HG02763 (cell line): Measurements from ENCODE around the gene TMPRSS7.

Source experiments
- ATAC-seq: cut with Tn5 transposase; IDR thresholded peaks from one replicate; pipeline ENCODE4 v1.9.1; 2021; ENCODE audit warnings: mild to moderate bottlenecking, moderate library complexity; ENCODE audit not compliant: unreplicated experiment

Gene TMPRSS7

DNA sequence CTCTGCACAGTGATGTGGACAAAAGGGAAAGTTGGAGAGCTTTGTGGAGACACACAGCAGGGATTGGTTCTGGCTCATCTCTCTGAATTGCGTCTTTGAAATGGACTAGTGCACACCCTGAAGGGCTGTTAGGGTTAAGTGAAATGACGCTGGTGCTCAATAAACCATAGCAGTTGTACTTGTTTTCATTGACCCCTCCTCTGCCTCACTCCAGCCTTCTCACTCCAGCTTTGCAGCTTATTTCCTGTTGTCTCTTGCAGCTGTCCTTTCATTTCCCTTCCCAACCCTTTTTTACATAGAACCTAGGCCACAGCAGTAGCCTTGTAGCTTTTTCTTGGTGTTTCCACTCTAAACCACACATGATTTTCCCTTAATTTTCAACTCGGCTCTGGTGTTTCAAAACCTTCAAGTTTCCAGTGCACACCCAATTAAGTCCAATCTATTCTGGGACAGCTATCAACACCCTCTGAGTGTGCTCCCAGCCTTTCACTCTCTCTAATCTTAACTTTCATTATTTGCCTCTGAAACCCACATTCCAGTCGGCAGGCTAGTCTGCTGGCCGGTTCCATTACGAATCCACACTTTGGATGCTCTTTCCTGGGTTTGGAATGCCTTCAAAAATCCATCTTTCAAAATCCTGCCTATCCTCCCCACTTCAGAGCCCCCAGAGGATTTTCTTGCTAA is 58.1 kb downstream of the TMPRSS7 start:
- ATAC-seq, result no peak

DNA sequence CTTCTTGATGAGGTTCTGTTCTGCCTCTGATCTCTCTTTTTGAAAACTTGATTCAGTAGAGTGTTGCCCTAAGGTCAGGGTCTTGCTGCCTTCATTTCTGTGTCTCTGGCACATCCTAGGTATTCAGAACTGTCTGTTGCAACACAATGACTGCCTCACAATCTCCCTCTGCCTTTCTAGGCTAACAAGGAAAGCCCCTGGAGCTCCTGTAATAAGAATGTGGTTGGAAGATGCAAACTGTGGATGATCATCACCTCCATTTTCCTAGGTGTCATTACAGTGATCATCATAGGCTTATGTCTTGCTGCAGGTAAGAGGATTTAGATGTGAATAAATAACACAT is 58.6 kb downstream of the TMPRSS7 start:
- no peak for ATAC-seq

DNA sequence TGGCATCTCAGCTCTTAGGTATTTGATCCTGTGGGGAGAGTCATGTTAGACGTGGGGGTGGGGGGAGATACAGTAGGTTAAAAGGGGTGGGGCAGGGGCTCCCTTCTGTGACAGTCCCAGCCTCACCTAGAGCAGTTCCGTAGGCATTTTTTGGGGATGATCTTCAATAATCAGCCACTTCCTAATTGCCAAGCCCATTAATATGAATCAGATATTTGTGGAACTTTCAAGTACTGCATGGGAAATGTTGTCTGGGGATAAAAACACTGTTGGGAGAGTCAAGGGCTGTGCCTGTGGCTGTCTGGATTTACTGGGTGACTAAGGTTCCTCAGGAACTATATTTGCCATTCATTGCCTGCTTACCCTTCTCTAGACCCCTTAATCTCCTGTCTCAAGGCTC is 61.2 kb downstream of the TMPRSS7 start:
- ATAC-seq, result no peak

DNA sequence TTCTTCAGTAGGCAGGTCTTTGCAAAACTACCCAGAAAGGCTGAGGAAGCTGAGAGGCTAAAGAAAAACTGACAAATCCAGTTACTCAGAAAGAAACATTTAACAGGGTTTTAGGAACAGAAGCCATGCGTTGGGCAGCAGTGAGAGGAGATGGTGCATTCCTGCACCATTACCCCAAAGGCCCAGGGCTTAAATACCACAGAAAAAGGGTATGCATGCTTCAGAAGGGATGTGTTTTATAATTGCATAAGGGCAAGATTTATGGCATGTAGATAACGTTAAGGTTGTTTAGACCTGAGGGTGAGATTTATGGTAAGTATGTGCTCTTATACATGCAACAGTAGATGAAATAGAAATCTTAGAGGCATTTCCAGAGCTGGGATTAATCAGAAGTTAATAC is 61.6 kb downstream of the TMPRSS7 start:
- no peak for ATAC-seq

DNA sequence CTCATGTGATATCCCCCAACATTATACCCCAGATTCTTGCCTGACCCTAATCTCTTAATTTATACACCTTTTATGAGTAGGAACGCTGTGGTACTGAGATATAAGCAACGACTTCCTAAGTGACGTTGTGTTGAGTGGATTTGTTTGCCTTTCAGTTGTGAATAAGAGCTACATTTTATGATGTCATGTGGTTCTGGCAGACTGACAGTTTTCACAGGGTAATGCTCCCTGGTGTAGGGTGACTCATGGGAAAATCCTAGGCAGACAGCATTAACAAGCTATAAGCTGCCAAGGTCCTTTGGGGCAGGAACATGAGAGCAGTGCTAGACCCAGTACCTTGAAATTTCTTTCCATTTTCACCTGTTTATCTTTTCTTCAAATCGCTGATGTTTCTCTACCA is 62.8 kb downstream of the TMPRSS7 start:
- ATAC-seq, result no peak

DNA sequence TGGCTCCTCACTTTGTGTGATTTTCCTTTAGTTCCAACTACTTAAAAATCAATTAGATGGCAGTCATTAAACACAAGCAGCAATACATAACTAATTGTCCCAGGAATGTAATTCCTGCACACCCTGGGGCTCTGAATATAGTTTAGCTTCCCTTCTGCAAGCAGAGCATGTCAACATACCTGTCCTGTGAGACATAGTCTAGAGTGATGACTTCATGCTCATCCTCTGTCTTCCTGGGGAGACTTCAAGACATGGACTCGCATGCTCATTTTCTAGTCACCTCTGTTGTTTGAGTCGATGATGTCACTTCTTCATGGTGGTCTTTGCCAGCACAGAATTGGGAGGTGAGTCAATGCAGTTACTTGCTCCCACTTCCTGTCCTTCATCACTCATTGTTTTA is 67.4 kb downstream of the TMPRSS7 start:
- ATAC-seq, result no peak

DNA sequence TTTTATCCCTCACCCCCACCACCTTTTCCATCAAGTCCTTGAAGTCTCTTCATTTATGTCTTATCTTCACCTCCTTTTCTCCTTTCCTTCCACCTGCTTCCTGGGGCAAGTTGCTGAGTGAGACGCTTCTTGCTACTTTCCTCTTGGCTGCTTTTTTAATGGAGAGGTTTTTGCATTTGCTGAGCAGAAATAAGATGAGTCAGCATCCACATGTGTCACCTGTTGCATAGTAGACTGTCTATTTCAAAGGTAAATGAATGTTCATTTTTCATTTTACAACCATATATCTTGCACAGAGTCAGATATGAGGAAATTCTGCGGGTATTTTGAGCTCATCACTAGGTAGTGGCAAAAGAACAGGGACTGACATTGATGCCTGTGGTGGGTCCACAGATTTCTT is 70.2 kb downstream of the TMPRSS7 start:
- ATAC-seq, result no peak

DNA sequence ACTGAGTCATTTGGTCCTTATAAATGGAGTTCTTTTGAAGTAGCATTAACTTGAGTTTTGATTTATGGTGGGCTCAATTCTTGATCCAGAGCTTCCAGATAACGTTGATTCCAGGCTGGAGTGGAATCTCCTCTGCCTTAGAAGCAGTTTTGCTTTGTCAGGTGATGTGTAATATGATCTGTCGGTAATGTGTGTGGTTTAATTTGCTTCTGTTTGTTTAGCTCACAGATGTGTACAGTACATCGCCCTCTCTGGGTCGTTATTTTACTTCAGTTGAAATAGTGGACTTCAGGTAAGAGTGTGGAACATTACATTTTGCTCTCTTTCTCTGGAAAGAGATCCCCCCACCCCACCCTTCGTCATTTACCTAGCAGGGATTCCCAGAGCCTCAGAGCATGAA is 74.8 kb downstream of the TMPRSS7 start:
- ATAC-seq, result no peak

DNA sequence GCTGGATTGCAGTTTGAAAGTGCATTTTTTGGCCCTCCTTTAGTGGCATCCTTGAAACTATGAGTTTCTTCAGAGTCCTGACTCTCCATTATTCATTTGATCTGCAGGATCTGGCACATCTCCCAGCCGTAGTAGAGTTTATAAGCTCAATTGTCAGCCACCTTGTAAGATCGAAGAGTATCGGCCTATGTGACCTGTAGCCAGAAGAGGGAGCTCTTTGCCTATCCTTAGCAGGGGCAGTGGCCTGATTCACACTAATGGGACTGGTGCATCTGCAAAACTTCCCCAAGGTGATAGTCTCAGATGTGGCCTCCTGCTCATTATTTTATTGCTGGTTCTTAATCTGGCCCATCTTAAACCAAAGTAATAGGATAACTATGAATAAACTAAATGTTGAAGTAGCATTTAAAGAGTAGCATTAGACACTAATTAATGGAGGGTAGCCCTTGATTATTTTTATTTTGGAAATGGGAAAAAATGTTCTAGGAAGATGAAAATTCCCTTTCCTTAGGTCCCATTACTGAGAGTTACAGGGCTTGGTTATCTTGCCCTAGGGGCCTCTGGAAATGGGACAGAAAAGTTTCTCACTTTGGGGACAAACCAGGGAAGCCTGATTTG is 77.4 kb downstream of the TMPRSS7 start:
- peak; percentile 50 for ATAC-seq

DNA sequence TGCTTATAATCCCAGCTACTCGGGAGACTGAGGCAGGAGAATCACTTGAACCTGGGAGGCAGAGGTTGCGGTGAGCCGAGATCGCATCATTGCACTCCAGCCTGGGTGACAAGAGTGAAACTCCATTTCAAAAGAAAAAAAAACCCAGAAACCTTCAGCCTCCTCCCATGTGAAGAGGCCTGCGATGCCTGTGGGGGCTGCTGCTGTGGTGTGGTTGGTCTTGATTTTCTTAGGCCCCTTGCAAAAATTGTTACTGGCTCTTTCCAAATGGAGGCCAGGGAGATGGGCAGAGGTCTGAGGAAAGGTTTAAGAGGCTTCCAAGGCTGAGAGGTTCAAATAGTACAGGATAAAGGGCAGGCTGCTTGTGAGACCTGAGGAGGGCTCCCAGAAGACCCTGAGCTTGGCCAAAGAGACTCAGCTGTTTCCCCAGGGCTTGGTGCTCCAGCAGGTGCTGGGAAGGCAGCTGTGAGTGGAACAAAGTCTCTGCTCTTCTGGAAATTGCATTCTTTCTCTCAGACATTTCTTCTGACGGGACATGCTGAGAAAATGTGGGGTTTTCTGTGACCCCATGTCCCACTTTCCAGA is 80.1 kb downstream of the TMPRSS7 start:
- ATAC-seq, result peak; percentile 20

DNA sequence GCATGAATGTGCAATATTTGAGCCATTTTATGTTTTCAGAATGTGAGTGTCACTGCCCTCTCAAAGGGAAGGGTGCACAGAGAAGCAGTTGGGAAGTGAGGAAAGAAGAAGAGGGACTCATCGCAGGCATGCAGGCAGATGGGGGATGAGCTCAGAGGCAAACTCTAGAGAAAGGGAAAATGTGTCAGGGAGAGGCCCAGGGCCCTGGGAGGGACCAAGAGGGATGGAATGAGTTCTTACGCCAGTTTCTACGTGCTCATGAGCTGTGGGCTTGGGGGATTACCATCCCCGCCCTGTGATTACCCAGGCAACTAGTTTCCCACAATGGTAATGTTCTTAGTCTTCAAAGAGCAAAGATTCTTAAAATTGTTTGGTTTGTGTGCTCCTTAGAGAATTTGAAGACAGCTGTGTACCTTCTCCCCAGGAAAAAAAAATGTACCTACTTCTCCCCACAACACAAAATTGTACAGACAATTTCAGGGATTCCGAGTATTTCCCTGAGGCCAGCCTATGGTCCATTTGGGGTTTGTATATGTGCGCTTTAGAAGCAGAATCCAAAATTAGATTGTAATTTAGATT is 80.7 kb downstream of the TMPRSS7 start:
- no peak for ATAC-seq

DNA sequence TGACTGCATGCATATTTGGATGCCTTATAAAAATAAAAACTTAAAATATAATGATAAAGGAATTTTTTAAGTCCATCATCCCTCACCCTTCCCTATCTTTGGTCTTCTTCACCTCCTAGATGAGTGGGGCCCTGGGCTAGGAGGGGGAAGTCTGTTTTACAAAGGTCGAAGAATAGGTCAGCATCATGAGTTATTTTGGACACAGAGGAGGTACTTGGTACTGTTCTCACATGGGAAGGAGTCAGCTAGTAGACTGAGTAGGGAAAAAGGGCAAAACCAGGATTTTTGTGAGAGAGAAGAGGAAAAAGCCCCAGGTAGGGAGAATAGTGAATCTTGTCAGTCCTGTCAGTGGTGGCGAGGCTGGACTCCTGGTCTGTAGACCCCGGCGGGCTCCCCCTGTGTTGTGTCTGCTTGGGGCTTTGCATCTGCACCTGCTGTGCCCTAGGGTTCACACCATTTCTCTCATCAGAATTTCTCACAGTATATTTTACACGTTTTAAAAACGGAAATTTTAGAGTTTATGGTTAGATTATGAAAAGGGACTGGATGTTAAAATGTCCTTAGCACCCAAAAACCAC is 81.4 kb downstream of the TMPRSS7 start:
- no peak for ATAC-seq

DNA sequence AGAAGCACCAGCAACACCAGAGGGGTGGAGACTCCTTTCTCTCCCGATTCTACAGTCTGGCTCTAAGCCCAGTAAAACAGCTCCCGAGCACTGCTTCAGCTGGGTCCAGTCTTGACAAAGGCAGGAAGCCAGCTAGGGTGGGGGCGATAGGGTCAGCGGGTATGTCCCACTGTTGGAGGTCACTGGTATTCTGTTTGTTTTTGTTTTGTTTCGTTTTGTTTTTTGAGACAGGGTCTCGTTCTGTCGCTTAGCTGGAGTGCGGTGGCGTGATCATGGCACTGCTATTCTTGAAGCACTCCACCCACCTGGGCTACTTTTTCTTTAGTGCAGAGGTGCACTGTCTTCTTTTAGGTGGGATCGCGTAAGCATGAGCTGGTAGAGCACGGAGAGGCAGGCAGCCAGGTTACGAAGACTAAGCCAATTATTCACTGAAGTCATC is 82.2 kb downstream of the TMPRSS7 start:
- ATAC-seq, result no peak

DNA sequence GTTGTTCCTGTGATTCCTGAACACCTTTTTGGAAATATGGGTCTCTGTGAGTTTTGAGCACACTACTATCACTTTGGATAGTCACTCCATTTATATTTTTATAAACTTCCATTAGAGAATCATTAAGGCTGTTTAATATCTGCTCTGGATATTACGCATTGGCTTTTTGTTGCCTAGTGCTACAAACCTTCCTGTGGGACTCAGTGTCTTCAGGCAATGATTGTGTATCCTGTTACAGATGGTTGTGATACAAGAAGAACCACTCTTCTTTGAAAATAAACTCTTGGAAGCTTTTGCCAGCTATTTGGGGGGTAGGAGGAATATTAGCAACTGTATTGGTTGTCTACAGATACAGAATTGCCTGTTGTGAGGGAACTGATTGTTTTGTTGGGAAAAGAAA is 82.9 kb downstream of the TMPRSS7 start:
- no peak for ATAC-seq

DNA sequence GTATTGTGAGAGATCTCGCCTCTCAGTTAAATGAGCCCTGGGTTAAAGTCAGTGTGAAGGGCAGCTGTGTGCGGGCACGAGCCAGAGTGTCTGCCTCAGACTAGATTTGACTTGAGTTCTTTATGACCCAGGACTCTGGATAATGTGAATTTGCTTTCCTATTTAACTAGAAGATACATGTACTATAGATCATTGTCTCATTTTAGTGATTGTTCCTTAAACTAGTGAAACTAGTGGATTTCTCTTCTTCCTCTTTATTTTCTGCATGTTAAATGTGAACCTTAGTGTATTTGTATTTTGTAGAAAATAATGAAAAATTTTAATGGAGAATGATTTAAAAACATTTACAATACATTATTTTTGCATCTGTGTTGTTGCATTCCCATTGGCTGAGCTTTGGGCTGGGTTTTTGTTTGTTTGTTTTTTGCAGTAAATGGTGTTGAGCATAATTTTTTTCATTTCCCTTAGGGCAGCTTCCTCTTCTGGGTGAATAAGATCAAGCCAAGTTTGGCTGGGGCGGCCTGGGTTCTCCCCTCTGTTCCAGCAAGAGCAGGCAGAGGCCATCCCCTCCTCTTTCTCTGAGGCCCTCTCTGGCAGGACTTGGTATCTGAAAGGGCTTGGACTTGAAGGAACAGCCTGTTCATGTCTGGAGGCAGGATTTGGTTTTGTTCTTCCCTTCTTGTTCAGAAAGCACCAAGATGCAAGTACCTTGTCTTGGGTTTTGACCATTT is 83.5 kb downstream of the TMPRSS7 start:
- ATAC-seq, result no peak

DNA sequence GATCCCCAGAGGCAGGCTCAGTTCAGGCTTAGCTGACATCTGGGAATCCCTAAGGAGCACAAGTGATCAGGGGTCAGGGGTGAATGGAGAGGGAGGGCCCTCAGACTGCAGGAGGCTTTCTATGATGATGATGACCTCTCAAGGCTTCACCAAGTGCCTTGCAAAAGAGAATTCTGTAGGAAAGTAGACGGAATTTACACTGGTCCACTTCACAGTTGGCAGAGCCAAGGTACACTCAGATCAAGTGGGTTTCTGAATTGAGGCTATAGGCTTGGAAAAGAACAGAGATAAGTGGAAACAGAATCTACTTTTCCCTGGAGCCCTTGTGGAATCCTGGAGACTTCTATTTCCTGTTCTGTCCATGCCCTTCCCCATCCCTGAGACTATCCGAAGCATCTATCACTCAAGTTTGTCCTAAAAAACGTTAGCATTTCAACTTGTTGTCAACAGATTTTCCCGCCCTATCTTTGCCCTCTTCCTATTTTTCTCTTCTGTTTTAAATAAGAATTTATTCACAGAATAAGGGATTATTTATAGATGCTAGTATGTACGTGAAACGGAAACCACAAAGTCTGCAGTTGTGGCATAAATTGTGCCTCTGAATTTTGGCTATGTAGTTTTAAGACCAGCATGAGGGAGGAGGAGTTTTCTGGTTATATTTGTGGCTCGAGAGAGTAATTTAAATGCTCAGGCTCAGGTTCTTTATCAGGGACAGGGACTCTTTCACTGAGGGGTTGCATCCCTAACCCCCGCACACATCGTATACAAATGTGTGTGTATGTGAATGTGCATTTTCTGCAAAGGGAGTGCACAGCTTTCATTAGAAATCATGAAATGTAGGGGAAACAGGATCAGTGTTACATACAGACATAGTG is 85.7 kb downstream of the TMPRSS7 start:
- ATAC-seq, result no peak

DNA sequence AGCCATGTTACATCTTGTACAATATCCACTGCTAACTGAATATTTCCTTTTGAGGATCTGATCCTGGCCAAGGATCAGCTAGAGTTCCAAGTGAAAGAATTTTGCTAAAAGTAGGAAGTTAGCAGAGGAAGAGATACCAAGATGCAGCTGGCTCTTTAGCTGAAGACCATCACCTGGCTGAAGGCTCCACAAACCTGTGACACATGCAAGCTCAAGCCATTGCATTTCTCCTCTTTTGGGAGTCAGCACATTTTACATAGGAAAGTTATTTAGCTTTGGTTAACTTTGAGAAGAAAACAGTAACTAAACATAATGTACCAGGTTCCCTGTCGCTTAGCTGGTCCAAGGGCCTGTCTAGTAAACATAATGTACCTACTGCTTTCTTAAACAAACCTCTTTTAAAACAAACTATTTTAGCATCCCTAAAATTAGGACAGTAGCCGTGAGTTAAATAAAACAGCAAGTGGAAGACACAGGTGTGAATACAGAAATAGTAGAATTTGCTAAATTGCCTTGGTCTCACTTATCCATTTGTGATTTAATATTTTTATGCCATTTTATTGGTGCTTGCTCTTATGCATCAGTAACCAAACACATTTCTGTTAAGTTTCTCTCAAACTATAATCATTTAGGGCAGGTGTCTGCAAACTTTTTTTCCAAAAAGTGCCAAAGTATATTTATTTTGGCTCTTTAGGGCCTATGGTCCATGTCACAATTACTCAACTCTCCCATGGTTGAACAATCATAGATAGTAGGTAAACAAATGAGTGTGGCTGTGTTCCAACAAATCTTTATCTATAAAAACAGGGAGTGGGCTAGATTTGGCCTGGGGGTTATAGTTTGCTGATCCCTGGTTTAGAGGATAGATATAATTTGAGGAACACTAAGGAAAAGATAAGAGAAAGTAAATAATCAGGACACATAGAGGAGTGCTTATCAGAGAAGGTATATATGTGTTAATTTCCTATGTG is 87.3 kb downstream of the TMPRSS7 start:
- no peak for ATAC-seq

DNA sequence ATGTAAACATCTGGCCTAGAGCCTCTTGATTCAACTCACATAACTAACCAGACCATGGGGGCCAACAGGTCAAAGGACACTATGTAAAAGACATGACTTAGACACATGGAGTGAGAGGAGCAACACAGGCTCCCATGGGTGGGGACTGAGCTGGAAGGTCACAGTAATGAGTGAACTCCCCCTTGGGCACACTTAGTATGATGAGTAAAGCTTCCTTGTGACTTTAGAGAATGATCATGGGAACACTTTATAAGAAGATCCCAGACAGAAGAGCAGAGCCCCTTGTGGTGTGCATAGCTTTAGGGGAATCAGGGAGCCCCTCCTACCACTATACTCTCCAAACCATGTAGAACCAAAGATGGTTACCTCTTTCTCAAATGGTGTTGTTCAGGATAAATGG is 88.3 kb downstream of the TMPRSS7 start:
- ATAC-seq, result no peak

DNA sequence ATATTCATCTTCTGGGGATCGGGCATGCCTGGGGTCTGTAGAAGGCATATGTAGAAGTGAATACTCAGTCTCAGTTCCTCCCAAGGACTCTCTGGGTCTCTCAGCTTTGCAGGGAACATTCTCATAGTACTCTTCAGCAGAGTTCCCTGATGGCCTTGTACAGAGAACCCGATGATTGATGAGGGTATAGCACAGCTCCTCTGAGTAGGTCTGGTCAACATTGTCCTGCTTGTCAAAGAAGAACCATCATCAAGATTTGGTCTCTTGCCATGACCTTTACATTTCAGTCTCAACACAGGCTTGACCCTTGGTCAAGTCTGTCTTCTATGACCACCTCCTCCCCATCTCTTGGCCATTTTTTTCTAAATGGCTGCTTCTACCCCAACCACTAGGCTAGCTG is 89.0 kb downstream of the TMPRSS7 start:
- no peak for ATAC-seq
